A549 (cell line): Measurements from ENCODE around the gene GJD3.

Source experiments
- CBX8 ChIP-seq: fragments of 200-600 bp; sonication (generic); IDR thresholded peaks from 2 replicates; pipeline ENCODE4 v1.6.1; 2016
- CHD2 ChIP-seq: fragments of 150-350 bp; IDR thresholded peaks from 2 replicates; pipeline ENCODE4 v1.6.1; 2014; ENCODE audit warnings: low read length; ENCODE audit not compliant: partially characterized antibody
- JUNB ChIP-seq: fragments of >200 bp; sonication (Bioruptor Twin); formaldehyde crosslinking; IDR thresholded peaks from 2 replicates; pipeline ENCODE4 v1.6.1; 2016
- PHF8 ChIP-seq: fragments of 200-600 bp; sonication (generic); IDR thresholded peaks from 2 replicates; pipeline ENCODE4 v1.6.1; 2016; ENCODE audit warnings: low read depth, mild to moderate bottlenecking, antibody characterized with exemption, moderate library complexity, borderline replicate concordance
- POLR2A ChIP-seq: IDR thresholded peaks from 2 replicates; pipeline ENCODE4 v1.6.1; 2012; ENCODE audit warnings: mild to moderate bottlenecking, low read length
- ZC3H11A ChIP-seq: fragments of 450-650 bp; IDR thresholded peaks from 2 replicates; pipeline ENCODE4 v1.6.1; 2014; ENCODE audit warnings: antibody characterized with exemption, mild to moderate bottlenecking
- TF ChIP-seq, protein P1 (sequence below): fragments of >200 bp; sonication (Bioruptor Twin); formaldehyde crosslinking; IDR thresholded peaks from 3 replicates; pipeline ENCODE4 v1.5.1; 2016

DNA sequence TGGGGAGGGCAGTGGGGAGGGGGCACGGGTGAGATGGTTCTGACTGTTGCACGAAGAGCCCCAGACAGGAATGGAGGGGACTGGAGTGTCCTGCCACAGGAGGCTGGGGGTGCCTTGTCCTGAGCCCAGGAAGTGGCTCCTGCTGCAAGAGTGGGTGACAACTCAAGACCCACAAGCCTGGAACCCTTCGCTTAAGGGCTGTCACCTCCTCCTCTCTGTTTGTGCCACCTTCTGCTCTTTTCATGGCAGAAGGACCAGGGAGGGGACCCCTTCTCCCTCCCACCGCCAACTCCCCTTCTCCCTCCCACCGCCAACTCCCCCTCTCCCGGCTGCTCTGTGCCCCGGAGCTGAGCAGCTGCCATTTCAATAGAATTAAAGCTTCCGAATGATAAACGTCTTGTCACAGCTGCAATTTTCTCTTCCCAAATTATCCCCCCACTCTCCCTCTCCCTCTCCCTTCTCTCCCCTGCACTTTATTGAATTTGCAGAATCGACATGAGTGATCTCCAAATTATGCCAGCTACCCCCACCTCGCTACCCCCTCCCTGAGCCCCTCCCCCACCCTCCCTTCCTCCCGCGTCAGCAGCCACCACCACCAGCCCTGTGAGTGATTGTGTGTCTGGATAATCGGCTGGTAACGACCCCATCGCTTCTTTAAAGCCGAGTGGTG, 13.7 kb downstream of the GJD3 start:
- no peak for TF ChIP-seq ZC3H11A
- TF ChIP-seq CBX8, result no peak
- no peak for TF ChIP-seq CHD2
- no peak for TF ChIP-seq POLR2A
- TF ChIP-seq, protein P1, sequence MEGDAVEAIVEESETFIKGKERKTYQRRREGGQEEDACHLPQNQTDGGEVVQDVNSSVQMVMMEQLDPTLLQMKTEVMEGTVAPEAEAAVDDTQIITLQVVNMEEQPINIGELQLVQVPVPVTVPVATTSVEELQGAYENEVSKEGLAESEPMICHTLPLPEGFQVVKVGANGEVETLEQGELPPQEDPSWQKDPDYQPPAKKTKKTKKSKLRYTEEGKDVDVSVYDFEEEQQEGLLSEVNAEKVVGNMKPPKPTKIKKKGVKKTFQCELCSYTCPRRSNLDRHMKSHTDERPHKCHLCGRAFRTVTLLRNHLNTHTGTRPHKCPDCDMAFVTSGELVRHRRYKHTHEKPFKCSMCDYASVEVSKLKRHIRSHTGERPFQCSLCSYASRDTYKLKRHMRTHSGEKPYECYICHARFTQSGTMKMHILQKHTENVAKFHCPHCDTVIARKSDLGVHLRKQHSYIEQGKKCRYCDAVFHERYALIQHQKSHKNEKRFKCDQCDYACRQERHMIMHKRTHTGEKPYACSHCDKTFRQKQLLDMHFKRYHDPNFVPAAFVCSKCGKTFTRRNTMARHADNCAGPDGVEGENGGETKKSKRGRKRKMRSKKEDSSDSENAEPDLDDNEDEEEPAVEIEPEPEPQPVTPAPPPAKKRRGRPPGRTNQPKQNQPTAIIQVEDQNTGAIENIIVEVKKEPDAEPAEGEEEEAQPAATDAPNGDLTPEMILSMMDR, result no peak
- TF ChIP-seq PHF8, result no peak
- no peak for TF ChIP-seq JUNB
